ENCODE results near the gene CUBN. TPM values are rescaled to one million over a fixed set of nuclear protein-coding genes. Genes with fewer than 3 reads are reported as not detected.
A peak's percentile ranks its signal among the peaks of the same experiment; 100 is the strongest.

Gene CUBN
- total RNA-seq, 2 donors from 2014 or later = 2.6 to 3.6 TPM

GRCh38 chr10:17138460-17139042 lies 8.9 kb upstream of the CUBN start:
- ATAC-seq (no peak), DNase-seq (no peak)
- TF ChIP-seq CTCF (IDR thresholded peaks at IDR 0.05) = no peak
- TF ChIP-seq POLR2A (IDR thresholded peaks at IDR 0.05) = no peak
- Histone ChIP-seq H3K27ac (no peak overlapping the region), H3K36me3 (replicated peaks in 1 of 2; ENCODE audit: insufficient read depth in 1 of 2, low read depth in 2 of 2) (no peaks in the 10 kb centered on the region), H3K4me3 (no peak overlapping the region), H3K4me1 (no peaks in the 10 kb centered on the region), H3K27me3 (no peaks in the 10 kb centered on the region), H3K9me3 (no peaks in the 10 kb centered on the region)
- 33 to 42% methylated on average over 5 of the region's 5 CpGs for WGBS, 2 donors
- intact Hi-C loops (cut with DNase I) = no loop called here

DNA sequence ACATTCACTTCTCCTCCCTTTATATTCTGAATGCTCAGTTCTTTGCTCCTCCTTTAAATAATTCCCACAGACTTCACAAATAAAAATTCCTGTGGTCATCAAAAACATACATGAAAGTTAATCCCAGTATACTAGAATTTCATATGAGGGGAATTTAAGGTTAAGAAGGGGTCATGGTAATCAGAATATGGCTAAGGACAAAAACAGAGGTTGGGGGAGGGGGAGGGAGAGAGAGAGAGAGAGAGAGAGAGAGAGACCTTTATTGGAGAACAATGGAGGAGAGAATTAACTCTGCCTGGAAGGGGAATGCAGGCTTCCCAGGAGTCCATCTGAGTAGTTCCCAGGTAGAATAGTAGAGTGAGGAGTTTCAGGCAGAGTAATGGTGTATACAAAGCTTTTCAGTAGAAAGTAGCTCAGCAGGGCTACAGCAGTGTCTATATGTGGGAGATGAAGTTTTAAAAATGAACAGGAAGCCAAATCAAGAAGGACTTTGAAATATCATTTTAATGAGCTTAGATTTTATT lies 5.2 kb upstream of the CUBN start:
- Histone ChIP-seq H3K4me3 (no peak overlapping the region), H3K9me3 (no peaks in the 10 kb centered on the region), H3K36me3 (replicated peaks in 1 of 2; ENCODE audit: insufficient read depth in 1 of 2, low read depth in 2 of 2) (no peaks in the 10 kb centered on the region), H3K27me3 (no peaks in the 10 kb centered on the region), H3K27ac (no peak overlapping the region), H3K4me1 (no peaks in the 10 kb centered on the region)
- no peak for ATAC-seq
- TF ChIP-seq POLR2A (IDR thresholded peaks at IDR 0.05) (no peak), CTCF (IDR thresholded peaks at IDR 0.05) (no peak)
- DNase-seq = no peak
- intact Hi-C loops (cut with DNase I) = no loop called here

GRCh38 chr10:17134282-17134681 lies 4.7 kb upstream of the CUBN start:
- WGBS, 2 donors = 86 to 93% methylated on average over 2 of the region's 2 CpGs

DNA sequence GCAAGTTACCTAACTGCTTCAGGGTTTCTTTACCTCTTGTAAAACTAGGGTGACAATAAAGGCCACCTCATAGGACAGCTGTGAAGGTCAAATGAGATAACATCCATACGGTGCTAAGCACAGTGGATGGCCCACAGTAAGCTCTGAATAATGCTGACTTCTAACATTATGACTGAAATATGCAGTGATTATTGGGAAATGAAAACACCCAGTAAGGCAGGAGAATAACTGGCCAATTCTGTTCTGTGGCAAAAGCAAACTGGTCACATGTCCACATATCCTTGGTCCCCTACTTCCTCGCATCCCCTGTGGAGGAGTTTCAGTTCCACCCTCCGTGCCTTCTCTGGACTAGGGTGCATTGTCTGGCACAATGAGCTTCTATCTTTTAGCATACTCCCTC lies 1.4 kb downstream of the CUBN start:
- DNase-seq = peak in 1 of 4 donors; percentile 19
- H3K27me3 ChIP-seq = no peaks in the 10 kb centered on the region
- no peak for ATAC-seq
- no peak overlapping the region for H3K4me3 ChIP-seq
- intact Hi-C loops (cut with DNase I) = no loop called here
- H3K36me3 ChIP-seq (replicated peaks in 1 of 2; ENCODE audit: insufficient read depth in 1 of 2, low read depth in 2 of 2) = no peaks in the 10 kb centered on the region
- no peak overlapping the region for H3K27ac ChIP-seq
- no peaks in the 10 kb centered on the region for H3K9me3 ChIP-seq
- no peaks in the 10 kb centered on the region for H3K4me1 ChIP-seq
- no peak for TF ChIP-seq POLR2A (IDR thresholded peaks at IDR 0.05)
- TF ChIP-seq CTCF (IDR thresholded peaks at IDR 0.05) = no peak
- 75 to 79% methylated on average over 3 of the region's 3 CpGs for WGBS, 2 donors

More at GRCh38 chr10:17134282-17134681, 4.7 kb upstream of the CUBN start:
- H3K9me3 ChIP-seq = no peaks in the 10 kb centered on the region
- DNase-seq (no peak), ATAC-seq (no peak)
- no peak overlapping the region for H3K4me3 ChIP-seq
- TF ChIP-seq POLR2A (IDR thresholded peaks at IDR 0.05) = no peak
- no peak for TF ChIP-seq CTCF (IDR thresholded peaks at IDR 0.05)
- H3K4me1 ChIP-seq = no peaks in the 10 kb centered on the region
- intact Hi-C loops (cut with DNase I) = no loop called here
- no peaks in the 10 kb centered on the region for H3K27me3 ChIP-seq
- H3K36me3 ChIP-seq (replicated peaks in 1 of 2; ENCODE audit: insufficient read depth in 1 of 2, low read depth in 2 of 2) = no peaks in the 10 kb centered on the region
- H3K27ac ChIP-seq = no peak overlapping the region

- Histone ChIP-seq H3K27me3 (no peaks in the 10 kb centered on the region), H3K4me1 (no peaks in the 10 kb centered on the region), H3K4me3 (no peak overlapping the region), H3K9me3 (no peaks in the 10 kb centered on the region), H3K36me3 (replicated peaks in 1 of 2; ENCODE audit: insufficient read depth in 1 of 2, low read depth in 2 of 2) (no peaks in the 10 kb centered on the region), H3K27ac (no peak overlapping the region)
- no peak for ATAC-seq
- TF ChIP-seq CTCF (IDR thresholded peaks at IDR 0.05) = no peak
- no peak for TF ChIP-seq POLR2A (IDR thresholded peaks at IDR 0.05)
- 79 to 86% methylated on average over 5 of the region's 5 CpGs for WGBS, 2 donors
- intact Hi-C loops (cut with DNase I) = no loop called here
- no peak for DNase-seq
These were observed 3.3 kb downstream of the CUBN start for GRCh38 chr10:17126327-17126726.
